Naive thymus-derived CD8-positive, alpha-beta T cell (primary cell): Measurements from ENCODE around the gene EPS8. TPM values are rescaled to one million over a fixed set of nuclear protein-coding genes. Genes with fewer than 3 reads are reported as not detected.

Experiments used
- ATAC-seq, 2 donors: fragments of 150-1000 bp; cut with Tn5 transposase in 1 of 2; sonication (Bioruptor Pico), chemical (Tn5 transposase) in 1 of 2; 1 replicate in 1 of 2; 2 replicates in 1 of 2; pipeline ENCODE4 v1.10.0; 2021; ENCODE audit warnings: mild to moderate bottlenecking in 2 of 2, moderate library complexity in 2 of 2
- POLR2A ChIA-PET: fragments of 350-600 bp; sonication (Branson Sonifier 250); formaldehyde crosslinking; loops from one replicate; lab custom pipeline; 2021; ENCODE audit warnings: antibody characterized with exemption; lab: Charles Lee
- DNase-seq, 10 donors: peaks; one replicate each; pipeline versions ENCODE4 v3.0.0 to v3.0.0-alpha.2; 2020 to 2022
- H3K27ac Mint-ChIP-seq, 10 donors: one replicate each; pipeline ENCODE4 v1.8.0; 2020 to 2022; ENCODE audit warnings: mild to moderate bottlenecking in 10 of 10, mixed read lengths in 10 of 10, moderate library complexity in 4 of 10, inconsistent platforms in 1 of 10
- H3K27me3 Mint-ChIP-seq, 5 donors: one replicate each; pipeline ENCODE4 v1.8.0; 2021 to 2022; ENCODE audit warnings: mixed read lengths in 5 of 5
- H3K36me3 Mint-ChIP-seq, 3 donors: one replicate each; pipeline ENCODE4 v1.8.0; 2020 to 2022; ENCODE audit warnings: mixed read lengths in 3 of 3, mild to moderate bottlenecking in 2 of 3, inconsistent platforms in 1 of 3
- H3K4me1 Mint-ChIP-seq, 4 donors: one replicate each; pipeline ENCODE4 v1.8.0; 2021 to 2022; ENCODE audit warnings: mixed read lengths in 4 of 4
- H3K4me3 Mint-ChIP-seq, 10 donors: one replicate each; pipeline ENCODE4 v1.8.0; 2020 to 2022; ENCODE audit warnings: mild to moderate bottlenecking in 10 of 10, mixed read lengths in 10 of 10, moderate library complexity in 6 of 10, inconsistent platforms in 1 of 10
- H3K9me3 Mint-ChIP-seq, 9 donors: one replicate each; pipeline ENCODE4 v1.8.0; 2020 to 2022; ENCODE audit warnings: mixed read lengths in 9 of 9, mild to moderate bottlenecking in 3 of 9, inconsistent platforms in 1 of 9, moderate library complexity in 1 of 9
- polyA plus RNA-seq, 3 donors: library from polyadenylated mRNA; unstranded; fragments of 300-500 nt; fragmentation: Illumina TruSeq; gene quantifications; one replicate each; pipeline ENCODE4 v1.2.3, GENCODE V29; 2021
- total RNA-seq, 8 experiments: library from RNA in 2 of 8; stranded (reverse) in 2 of 8; gene quantifications; one replicate each; pipeline ENCODE4 v1.2.3 and lab custom pipeline; 2021 to 2026

The EPS8 gene
- total and polyA plus RNA-seq, 5 experiments from 2014 or later: 0.81 to 1.6 (median 1.2) TPM

DNA sequence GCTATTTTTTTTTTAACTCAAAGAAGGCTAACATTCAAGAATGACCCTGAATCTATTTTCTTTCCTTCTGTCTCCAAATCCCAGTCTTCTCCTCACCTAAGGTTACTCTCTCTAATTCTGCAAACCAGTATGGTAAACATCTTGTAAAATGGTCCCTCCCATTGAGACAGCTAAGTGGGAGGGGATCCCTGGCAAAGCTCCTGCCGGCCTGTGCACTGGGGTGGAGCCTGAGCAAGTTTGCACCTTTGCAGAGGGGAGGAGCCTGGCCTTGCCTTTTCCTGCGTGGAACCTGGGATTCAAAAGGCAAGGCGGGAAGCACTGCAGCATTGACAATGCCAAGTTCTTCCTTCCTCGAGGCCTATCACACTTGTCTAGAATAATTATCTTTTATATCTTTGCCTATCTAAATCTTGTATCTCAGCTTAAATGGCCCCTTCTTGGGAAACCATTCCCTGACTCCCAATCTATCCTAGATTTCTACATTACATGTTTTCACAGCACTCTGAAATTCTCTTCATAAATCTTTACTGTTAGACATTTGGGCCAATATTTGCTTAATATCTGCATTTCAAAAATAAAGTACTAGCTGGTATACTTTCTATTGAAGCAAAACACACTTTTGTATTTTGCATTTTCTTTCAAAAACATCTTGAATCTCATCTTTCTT, 83.0 kb downstream of the EPS8 start:
- no peak overlapping the region for H3K27ac Mint-ChIP-seq
- no peak overlapping the region for H3K4me3 Mint-ChIP-seq
- DNase-seq: no peak
- H3K36me3 Mint-ChIP-seq: peaks cover 0 to 2% (median 0%) of the 10 kb centered on the region in 3 donors
- POLR2A ChIA-PET: no interaction called here
- no peaks in the 10 kb centered on the region for H3K9me3 Mint-ChIP-seq
- no peaks in the 10 kb centered on the region for H3K27me3 Mint-ChIP-seq
- ATAC-seq: no peak
- H3K4me1 Mint-ChIP-seq: peaks cover 0 to 7% (median 0%) of the 10 kb centered on the region in 4 donors

DNA sequence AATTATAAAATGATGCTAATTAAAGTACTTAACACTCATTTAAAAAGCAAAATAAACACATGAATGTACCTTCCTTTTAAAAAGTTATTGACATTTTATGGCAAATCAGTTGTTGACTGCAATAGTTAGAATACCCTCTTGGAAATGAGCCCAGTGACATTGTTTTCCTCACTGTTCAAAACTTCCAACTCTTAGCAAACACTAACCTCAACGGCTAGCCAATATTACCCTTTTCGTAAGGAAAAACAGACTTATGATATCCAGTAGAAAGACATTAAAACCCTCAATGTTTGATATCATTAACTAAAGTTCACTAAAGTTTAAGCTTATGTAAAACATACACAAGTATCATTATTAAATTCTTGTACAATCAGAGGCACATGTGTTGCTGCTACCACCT, 83.6 kb downstream of the EPS8 start:
- no peak overlapping the region for H3K4me3 Mint-ChIP-seq
- DNase-seq (no peak), ATAC-seq (no peak)
- POLR2A ChIA-PET: no interaction called here
- no peaks in the 10 kb centered on the region for H3K27me3 Mint-ChIP-seq
- no peak overlapping the region for H3K27ac Mint-ChIP-seq
- no peaks in the 10 kb centered on the region for H3K9me3 Mint-ChIP-seq
- H3K36me3 Mint-ChIP-seq: peaks cover 0 to 2% (median 0%) of the 10 kb centered on the region in 3 donors
- H3K4me1 Mint-ChIP-seq: peaks cover 1 to 12% (median 2%) of the 10 kb centered on the region in 4 donors

DNA sequence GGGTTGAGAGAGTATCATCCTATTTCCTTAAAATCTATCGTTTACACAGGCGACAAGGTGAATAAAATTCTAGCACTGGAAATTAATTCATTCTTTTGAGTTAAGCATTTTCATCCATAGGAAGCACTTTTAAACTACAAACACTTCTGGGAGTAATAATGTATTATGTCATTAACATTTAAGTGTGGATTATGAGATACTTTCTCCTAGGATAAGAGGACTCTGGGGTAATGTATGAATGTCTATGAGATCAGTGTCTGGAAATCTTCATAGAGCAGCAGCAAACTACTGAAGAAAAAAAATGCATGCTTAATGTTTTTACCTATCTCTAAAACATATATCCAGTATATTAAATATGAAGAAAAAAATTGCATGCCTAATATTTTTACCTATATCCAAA, 86.9 kb downstream of the EPS8 start:
- peaks cover 2 to 22% (median 12%) of the 10 kb centered on the region in 4 donors for H3K4me1 Mint-ChIP-seq
- no peak overlapping the region for H3K4me3 Mint-ChIP-seq
- H3K27ac Mint-ChIP-seq: no peak overlapping the region
- POLR2A ChIA-PET: no interaction called here
- H3K9me3 Mint-ChIP-seq: peaks cover 0 to 2% (median 0%) of the 10 kb centered on the region in 9 donors
- no peak for ATAC-seq
- no peak for DNase-seq
- no peaks in the 10 kb centered on the region for H3K36me3 Mint-ChIP-seq
- peaks cover 0 to 3% (median 0%) of the 10 kb centered on the region in 5 donors for H3K27me3 Mint-ChIP-seq

DNA sequence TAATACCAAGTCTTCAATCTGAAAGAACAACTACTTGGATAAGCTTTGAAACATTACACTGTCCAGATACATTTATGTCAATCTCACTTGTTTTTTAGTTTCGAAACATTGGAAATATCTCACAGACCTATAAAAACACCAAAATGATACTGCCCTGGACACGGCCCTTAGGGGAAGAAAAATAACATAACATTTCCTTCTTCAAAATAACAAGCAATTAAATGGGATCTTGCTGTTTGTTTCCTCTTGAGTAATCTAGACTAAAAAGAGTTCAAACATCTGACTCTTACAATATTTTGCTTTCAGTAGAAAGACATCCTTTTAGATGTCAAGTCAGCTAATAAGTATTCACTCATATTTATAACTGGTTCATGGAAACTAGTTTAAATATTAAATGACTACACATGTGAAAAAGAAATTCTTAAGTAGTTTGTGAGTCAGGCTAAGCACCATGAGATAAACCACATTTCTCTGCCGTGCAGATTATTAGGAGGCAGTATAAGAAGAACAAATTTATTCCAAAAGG, 87.5 kb downstream of the EPS8 start:
- Mint-ChIP-seq H3K27me3 (peaks cover 0 to 3% (median 2%) of the 10 kb centered on the region in 5 donors), H3K36me3 (no peaks in the 10 kb centered on the region), H3K4me1 (peaks cover 2 to 22% (median 12%) of the 10 kb centered on the region in 4 donors), H3K27ac (no peak overlapping the region), H3K4me3 (no peak overlapping the region), H3K9me3 (peaks cover 0 to 2% (median 0%) of the 10 kb centered on the region in 9 donors)
- POLR2A ChIA-PET: no interaction called here
- DNase-seq (no peak), ATAC-seq (no peak)

DNA sequence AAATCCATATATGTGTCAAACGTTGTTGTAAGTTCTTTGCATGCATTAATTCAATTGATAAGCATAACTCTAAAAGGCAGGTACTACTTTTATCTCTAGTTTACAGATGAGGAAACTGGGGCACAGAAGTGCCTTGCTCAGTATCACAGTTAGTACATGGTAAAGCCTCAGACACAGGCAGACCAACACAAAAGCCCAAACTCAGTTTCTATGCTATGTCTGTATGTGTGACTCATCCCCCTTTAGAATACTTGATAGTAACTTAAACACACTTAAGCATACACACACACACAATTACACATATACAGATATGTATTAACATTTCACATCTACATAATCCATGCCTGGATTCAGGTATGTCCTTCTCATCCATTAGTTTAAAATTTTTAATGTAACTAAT, 88.0 kb downstream of the EPS8 start:
- ATAC-seq: no peak
- Mint-ChIP-seq H3K36me3 (no peaks in the 10 kb centered on the region), H3K4me3 (no peak overlapping the region)

DNA sequence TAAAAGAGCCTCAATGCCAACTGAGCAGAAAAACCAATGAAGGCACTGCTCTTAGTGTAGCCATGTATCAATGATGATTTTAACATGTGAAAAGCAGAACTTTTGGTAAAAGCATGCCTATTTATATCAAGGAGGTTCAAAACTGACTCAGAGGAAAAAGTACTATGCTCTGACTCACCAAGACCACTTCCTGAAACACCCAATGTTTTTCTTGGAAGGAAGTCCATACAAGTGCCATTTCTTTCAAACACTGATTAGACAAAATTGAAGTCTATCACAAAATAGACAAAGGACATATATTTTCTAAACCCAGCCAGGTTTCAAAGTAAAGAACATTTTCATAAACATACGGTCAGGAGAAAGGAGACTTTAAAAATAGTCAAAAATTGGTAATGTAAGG, 88.6 kb downstream of the EPS8 start:
- H3K4me1 Mint-ChIP-seq: peaks cover 2 to 22% (median 12%) of the 10 kb centered on the region in 4 donors
- peaks cover 0 to 3% (median 2%) of the 10 kb centered on the region in 5 donors for H3K27me3 Mint-ChIP-seq
- no peak overlapping the region for H3K27ac Mint-ChIP-seq
- POLR2A ChIA-PET: no interaction called here
- H3K4me3 Mint-ChIP-seq: peak overlapping the region in 1 of 10 donors; percentile 36
- ATAC-seq (no peak), DNase-seq (no peak)
- peaks cover 0 to 2% (median 0%) of the 10 kb centered on the region in 9 donors for H3K9me3 Mint-ChIP-seq
- no peaks in the 10 kb centered on the region for H3K36me3 Mint-ChIP-seq

More for the DNA sequence above, 88.0 kb downstream of the EPS8 start:
- POLR2A ChIA-PET: no interaction called here
- H3K27me3 Mint-ChIP-seq: peaks cover 0 to 3% (median 2%) of the 10 kb centered on the region in 5 donors
- no peak overlapping the region for H3K27ac Mint-ChIP-seq
- peaks cover 0 to 2% (median 0%) of the 10 kb centered on the region in 9 donors for H3K9me3 Mint-ChIP-seq
- DNase-seq: no peak
- H3K4me1 Mint-ChIP-seq: peaks cover 2 to 22% (median 12%) of the 10 kb centered on the region in 4 donors

DNA sequence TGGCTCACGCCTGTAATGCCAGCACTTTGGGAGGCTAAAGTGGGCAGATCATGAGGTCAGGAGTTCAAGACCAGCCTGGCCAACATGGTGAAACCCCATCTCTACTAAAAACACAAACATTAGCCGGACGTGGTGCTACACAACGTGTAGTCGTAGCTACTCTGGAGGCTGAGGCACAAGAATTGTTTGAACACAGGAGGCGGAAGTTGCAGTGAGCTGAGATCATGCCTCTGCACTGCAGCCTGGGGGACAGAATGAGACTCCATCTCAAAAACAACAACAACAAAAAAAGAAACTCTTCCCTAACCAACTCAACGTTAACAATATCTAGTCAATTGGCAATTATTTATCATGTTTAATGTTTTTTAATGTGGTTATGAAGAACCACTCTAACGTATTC, 89.3 kb downstream of the EPS8 start:
- ATAC-seq (no peak), DNase-seq (no peak)
- Mint-ChIP-seq H3K27ac (no peak overlapping the region), H3K4me3 (no peak overlapping the region), H3K27me3 (peaks cover 0 to 5% (median 2%) of the 10 kb centered on the region in 5 donors), H3K4me1 (peaks cover 2 to 22% (median 12%) of the 10 kb centered on the region in 4 donors), H3K36me3 (no peaks in the 10 kb centered on the region), H3K9me3 (peaks cover 0 to 2% (median 0%) of the 10 kb centered on the region in 9 donors)
- POLR2A ChIA-PET: no interaction called here

DNA sequence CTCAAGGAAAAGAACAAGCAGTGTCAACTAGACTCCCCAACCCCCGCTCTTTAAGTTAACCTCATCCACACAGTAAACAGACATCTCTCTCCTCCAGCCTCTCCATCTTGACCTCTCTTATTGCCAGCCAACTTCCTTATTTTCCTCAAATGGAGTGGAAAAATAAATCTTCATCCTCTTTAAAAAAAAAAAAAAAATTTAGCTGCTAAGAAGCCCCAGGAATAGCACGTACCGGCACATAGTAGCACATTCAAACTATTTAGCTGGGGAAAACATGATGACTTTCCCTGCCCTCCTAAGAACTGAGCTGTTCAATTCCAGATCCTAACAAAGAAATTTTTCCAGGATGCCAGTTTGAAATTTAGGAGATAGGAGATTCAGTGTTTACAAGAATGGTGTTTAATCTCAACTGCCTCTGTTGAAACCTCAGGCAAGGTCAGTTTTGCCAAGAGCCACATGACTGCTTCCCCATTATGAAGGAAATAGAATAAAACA, 90.8 kb downstream of the EPS8 start:
- peaks cover 0 to 2% (median 0%) of the 10 kb centered on the region in 9 donors for H3K9me3 Mint-ChIP-seq
- DNase-seq (no peak), ATAC-seq (no peak)
- H3K27me3 Mint-ChIP-seq: peaks cover 0 to 6% (median 3%) of the 10 kb centered on the region in 5 donors
- no peaks in the 10 kb centered on the region for H3K36me3 Mint-ChIP-seq
- peaks cover 2 to 22% (median 12%) of the 10 kb centered on the region in 4 donors for H3K4me1 Mint-ChIP-seq
- no peak overlapping the region for H3K27ac Mint-ChIP-seq
- no peak overlapping the region for H3K4me3 Mint-ChIP-seq
- POLR2A ChIA-PET: no interaction called here

DNA sequence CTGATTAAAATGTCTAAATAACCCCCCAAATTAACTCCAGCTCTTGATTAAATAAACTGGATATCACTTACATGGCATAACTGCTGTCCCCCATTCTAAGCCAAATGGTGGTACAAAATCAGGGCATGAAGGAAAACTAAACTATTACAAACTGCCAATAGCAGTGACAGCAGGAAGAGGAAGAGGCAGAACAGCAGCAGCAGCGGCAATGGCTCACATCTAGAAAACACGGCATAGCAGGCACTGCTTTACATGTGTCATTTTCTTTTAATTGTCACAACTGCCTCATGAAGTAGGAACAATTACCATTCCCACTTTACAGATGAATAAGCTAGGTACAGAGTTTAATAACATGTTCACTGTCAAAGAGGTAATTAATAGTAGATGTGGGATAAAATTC, 92.0 kb downstream of the EPS8 start:
- no peak for DNase-seq
- H3K36me3 Mint-ChIP-seq: no peaks in the 10 kb centered on the region

DNA sequence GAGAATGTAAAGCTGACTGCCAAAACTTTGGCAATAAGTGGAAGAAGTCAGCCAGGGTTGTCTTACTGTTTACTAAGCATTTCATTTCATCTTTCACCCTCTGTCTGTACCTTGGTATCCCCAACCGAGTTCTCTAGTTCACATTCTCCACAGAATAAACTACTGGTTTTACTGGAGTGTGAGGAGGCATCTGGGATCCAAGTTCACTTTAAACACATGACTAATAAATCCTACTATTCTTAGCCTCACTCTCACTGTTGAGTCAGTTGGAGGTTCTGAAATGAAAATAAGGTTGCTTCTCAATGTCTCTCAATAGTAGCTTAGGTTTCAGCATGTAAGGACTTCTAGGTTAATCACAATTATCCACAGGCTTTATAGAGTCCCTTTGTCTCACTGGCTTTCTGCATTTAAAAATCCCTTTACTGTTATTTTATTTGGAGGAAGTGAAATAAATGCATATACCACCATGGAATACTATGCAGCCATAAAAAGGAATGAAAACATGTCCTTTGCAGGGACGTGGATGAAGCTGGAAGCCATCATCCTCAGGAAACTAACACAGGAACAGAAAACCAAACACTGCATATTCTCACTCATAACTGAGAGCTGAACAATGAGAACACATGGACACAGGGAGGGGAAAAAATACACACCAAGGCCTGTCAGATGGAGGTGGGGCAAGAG, 95.8 kb downstream of the EPS8 start:
- H3K27ac Mint-ChIP-seq: no peak overlapping the region
- DNase-seq (no peak), ATAC-seq (no peak)
- no peak overlapping the region for H3K4me3 Mint-ChIP-seq
- H3K4me1 Mint-ChIP-seq: no peaks in the 10 kb centered on the region
- H3K27me3 Mint-ChIP-seq: peaks cover 0 to 8% (median 4%) of the 10 kb centered on the region in 5 donors
- POLR2A ChIA-PET: no interaction called here
- no peaks in the 10 kb centered on the region for H3K9me3 Mint-ChIP-seq
- H3K36me3 Mint-ChIP-seq: no peaks in the 10 kb centered on the region

More for the DNA sequence above, 92.0 kb downstream of the EPS8 start:
- Mint-ChIP-seq H3K9me3 (peaks cover 0 to 2% (median 0%) of the 10 kb centered on the region in 9 donors), H3K27me3 (peaks cover 0 to 9% (median 4%) of the 10 kb centered on the region in 5 donors), H3K27ac (no peak overlapping the region), H3K4me3 (no peak overlapping the region), H3K4me1 (peaks cover 2 to 22% (median 12%) of the 10 kb centered on the region in 4 donors)
- POLR2A ChIA-PET: no interaction called here
- ATAC-seq: no peak

DNA sequence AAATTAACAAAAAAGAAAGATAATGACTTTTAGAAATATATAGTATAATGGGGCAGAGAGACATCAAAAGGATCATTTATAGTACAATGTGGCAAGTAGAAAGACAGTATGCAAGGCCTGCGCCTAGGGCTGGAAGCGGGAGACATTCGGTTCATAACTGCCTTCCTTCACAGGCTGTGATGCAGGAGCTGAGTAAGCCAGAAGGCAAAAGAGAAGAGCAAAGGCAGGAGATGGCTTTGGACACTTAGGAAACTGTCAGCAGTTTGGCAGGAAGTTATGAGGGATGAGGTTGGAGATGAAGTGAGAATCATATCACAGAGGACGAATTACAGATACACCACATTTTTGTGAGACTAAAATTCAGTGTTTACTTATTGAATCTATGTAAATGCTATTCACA, 97.8 kb downstream of the EPS8 start:
- Mint-ChIP-seq H3K27me3 (peaks cover 0 to 6% (median 3%) of the 10 kb centered on the region in 5 donors), H3K27ac (no peak overlapping the region), H3K4me1 (no peaks in the 10 kb centered on the region), H3K4me3 (no peak overlapping the region), H3K9me3 (peaks cover 0 to 3% (median 0%) of the 10 kb centered on the region in 9 donors), H3K36me3 (no peaks in the 10 kb centered on the region)
- ATAC-seq (no peak), DNase-seq (no peak)
- POLR2A ChIA-PET: no interaction called here

DNA sequence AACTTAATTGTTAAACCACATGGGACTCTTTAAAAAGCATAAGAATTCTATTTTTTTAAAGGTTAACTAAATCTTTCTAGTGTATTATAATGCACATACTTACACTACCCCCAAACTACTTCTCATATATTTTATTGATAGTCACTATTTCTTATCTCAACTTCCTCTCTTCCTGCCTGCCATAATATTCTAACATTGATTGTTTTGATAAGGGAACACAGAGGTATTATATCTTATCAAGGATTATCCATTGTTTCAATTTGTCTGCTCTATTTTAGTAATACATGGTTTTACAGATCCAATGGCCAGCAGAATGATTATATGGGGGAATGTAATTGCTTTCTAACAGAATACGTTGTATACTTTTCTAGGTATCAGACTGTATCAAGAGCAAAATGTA, 98.9 kb downstream of the EPS8 start:
- no peak overlapping the region for H3K27ac Mint-ChIP-seq
- H3K4me1 Mint-ChIP-seq: no peaks in the 10 kb centered on the region
- no peaks in the 10 kb centered on the region for H3K36me3 Mint-ChIP-seq
- no peak overlapping the region for H3K4me3 Mint-ChIP-seq
- ATAC-seq (no peak), DNase-seq (no peak)
- peaks cover 0 to 3% (median 0%) of the 10 kb centered on the region in 9 donors for H3K9me3 Mint-ChIP-seq
- POLR2A ChIA-PET: no interaction called here
- H3K27me3 Mint-ChIP-seq: peaks cover 0 to 6% (median 3%) of the 10 kb centered on the region in 5 donors

DNA sequence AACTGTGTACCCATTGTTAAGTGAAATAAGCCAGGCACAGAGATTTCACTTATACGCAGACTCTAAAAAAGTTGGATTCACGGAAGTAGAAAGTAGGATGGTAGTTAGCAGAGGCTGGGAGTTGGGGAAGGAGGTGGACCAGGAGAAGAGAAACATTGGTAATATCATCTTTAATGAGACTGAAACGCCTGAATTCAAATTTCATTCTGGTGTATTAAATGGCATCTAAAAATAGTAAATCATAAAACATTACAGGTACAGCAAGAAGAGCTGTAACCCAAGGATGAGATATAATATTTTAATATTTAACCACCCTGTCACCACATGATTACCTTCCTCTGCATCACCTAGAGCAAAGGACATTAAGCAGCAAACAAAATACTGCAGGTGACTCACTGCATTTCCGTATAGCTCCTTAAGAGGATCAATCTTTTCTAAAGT, 99.4 kb downstream of the EPS8 start:
- POLR2A ChIA-PET: no interaction called here
- Mint-ChIP-seq H3K27me3 (peaks cover 2 to 10% (median 4%) of the 10 kb centered on the region in 5 donors), H3K4me1 (no peaks in the 10 kb centered on the region), H3K9me3 (peaks cover 0 to 3% (median 0%) of the 10 kb centered on the region in 9 donors), H3K27ac (no peak overlapping the region), H3K36me3 (no peaks in the 10 kb centered on the region), H3K4me3 (no peak overlapping the region)
- ATAC-seq (no peak), DNase-seq (no peak)
